NCI-H2227 (cell line): Measurements from ENCODE around the gene BRD3.
"Not testable (repeated sequence)": the region's sequence is repeated elsewhere in the genome, so short reads cannot be mapped to it uniquely, and the experiment has no call there.

Experiments
- DNase-seq: peaks from one replicate; lab custom pipeline; 2025; ENCODE audit not compliant: unreplicated experiment; lab: John Stamatoyannopoulos, UW

The BRD3 gene

GRCh38 chr9:134067904-134068743 lies at the start of gene BRD3:
Gene BRD3 (minus strand): TSS chr9:134068026. CDS start chr9:134053477, 14,549 bp downstream.
- DNase-seq, result peak; percentile 93

GRCh38 chr9:134112561-134112960 lies 44.7 kb upstream of the BRD3 start:
- no peak for DNase-seq

- DNase-seq, result no peak
Measured at GRCh38 chr9:134111064-134111463, 43.2 kb upstream of the BRD3 start.

GRCh38 chr9:134103391-134103998 lies 35.7 kb upstream of the BRD3 start:
- DNase-seq, result no peak

GRCh38 chr9:134101623-134102149 lies 33.9 kb upstream of the BRD3 start:
- DNase-seq, result no peak

- DNase-seq, result not testable (repeated sequence)
Measured at GRCh38 chr9:134101133-134101532, 33.3 kb upstream of the BRD3 start.

GRCh38 chr9:134100040-134100439 lies 32.2 kb upstream of the BRD3 start:
- no peak for DNase-seq

- no peak for DNase-seq
Measured at GRCh38 chr9:134099123-134099761, 31.4 kb upstream of the BRD3 start.

GRCh38 chr9:134089972-134090371 lies 22.1 kb upstream of the BRD3 start:
- DNase-seq, result no peak

- DNase-seq, result no peak
Measured at GRCh38 chr9:134088063-134088725, 20.4 kb upstream of the BRD3 start.

- DNase-seq, result no peak
Measured at GRCh38 chr9:134085674-134086073, 17.8 kb upstream of the BRD3 start.

- no peak for DNase-seq
Measured at GRCh38 chr9:134083451-134083850, 15.6 kb upstream of the BRD3 start.

GRCh38 chr9:134076644-134077043 lies 8.8 kb upstream of the BRD3 start:
- no peak for DNase-seq

- DNase-seq, result not testable (repeated sequence)
Measured at GRCh38 chr9:134075689-134076088, 7.9 kb upstream of the BRD3 start.

GRCh38 chr9:134073500-134073899 lies 5.7 kb upstream of the BRD3 start:
- no peak for DNase-seq

- DNase-seq, result not testable (repeated sequence)
Measured at GRCh38 chr9:134072683-134073082, 4.9 kb upstream of the BRD3 start.

GRCh38 chr9:134071149-134071548 lies 3.3 kb upstream of the BRD3 start:
- no peak for DNase-seq

GRCh38 chr9:134069480-134070399 lies 1.9 kb upstream of the BRD3 start:
- DNase-seq, result no peak

- no peak for DNase-seq
Measured at GRCh38 chr9:134068744-134069479, 1.1 kb upstream of the BRD3 start.
